Measurements from ENCODE around the gene ATP6V1B1.

GRCh38 chr2:70986499-70987189, 50.9 kb downstream of the ATP6V1B1 start:
- TF ChIP-seq CTCF (IDR thresholded peaks at IDR 0.05; ENCODE audit: low read length) (no peak), EZH2 (IDR thresholded peaks at IDR 0.05; ENCODE audit: borderline replicate concordance, low read length) (no peak)

Data from OCI-LY1 (cell line).